ENCODE results near the gene EOMES.

The EOMES gene

DNA sequence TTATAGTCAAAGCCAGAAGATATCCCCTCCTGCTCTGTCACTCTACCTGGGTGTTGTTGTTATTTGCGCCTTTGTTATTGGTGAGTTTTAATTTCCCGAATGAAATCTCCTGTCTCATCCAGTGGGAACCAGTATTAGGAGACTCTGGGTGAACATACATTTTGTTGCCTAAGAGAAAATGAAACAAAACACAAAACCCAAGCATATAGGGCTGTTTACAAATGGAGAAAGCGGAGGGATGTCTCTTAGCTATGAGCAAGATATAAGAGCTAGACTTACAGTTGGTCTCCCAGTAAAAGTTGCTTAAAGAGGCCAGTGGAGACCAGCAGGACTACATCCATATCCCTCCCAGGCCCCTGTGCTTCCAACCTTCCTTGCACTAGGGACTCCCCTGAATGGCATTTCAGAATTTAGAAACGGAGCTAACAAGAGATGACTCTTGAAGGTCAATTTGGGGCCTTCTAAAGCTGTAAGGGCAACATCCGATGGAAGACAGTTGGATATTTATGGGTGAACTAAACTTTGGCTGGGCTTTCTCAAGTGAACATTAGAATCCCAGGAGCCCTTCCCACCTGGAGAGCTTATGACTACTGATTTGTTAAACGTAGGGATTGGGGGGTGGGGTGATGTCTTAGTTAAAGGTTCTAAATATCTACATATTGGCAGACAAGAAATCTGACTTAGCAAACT lies 2.7 kb downstream of the EOMES start:
- no peak for DNase-seq

GRCh38 chr3:27718459-27718858 lies 3.7 kb downstream of the EOMES start:
- DNase-seq = no peak

DNA sequence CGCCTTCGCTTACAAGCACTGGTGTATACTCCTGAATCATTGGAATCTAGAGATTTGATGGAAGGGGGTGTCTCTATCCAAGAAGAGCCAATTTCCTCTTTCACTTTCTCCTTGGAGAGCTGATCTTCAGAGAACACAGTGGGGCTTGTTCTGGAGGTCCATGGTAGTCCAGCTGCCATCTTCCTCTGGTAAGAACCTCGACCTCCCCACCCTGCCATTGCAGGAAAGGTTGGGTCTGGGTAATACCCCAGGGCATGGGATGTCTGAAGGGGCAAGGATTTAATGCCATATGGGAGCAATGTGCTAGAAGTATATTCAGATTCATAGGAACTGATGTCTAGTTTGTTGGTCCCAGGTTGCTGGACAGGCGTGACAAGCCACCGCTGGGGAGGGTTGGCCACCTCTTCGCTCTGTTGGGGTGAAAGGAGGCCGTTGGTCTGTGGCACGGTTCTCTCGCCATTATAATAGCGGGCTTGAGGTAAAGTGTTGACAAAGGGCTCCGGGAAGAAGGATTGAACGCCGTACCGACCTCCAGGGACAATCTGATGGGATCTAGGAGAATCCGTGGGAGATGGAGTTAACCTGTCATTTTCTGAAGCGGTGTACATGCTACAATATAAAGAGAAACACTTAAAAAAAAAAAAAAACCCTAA lies 4.8 kb downstream of the EOMES start:
- DNase-seq = no peak

DNA sequence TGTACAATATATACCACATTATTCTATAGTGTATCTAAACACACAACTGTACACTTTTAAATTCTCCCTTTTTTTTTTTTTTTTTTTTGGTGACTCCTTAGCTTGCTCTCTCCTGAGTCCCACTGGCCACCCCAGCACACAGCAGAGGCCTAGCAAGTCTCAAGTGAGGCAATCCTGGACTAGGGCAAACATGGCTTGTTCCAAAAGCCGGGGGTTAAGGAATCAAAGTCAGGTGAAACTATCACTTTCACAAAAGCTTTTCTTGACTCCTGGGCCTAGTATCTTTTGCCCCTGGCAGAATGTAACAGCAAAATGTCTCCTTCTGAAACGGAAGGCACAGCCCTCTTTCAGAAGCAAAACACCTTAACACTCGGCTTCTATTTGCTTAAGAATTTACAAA lies 5.8 kb downstream of the EOMES start:
- DNase-seq = no peak

DNA sequence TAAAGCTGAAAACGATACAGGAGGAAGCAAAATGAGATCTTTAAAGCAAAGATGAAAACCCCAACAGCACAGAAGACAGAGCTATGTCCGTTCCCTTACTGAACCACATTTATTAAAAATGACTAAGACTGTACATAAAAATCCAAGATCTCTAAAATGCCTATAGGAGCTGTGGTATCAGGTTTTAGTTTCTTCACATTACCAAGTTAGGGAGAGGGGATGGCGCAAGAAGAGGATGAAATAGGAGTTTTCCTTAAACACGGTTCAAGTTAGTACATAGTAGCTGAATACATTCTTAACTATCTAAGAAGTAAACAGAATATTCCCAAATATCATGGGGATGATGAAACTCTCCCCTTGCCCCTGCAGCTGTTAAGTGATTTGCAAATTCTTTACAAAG lies 6.3 kb downstream of the EOMES start:
- no peak for DNase-seq

DNA sequence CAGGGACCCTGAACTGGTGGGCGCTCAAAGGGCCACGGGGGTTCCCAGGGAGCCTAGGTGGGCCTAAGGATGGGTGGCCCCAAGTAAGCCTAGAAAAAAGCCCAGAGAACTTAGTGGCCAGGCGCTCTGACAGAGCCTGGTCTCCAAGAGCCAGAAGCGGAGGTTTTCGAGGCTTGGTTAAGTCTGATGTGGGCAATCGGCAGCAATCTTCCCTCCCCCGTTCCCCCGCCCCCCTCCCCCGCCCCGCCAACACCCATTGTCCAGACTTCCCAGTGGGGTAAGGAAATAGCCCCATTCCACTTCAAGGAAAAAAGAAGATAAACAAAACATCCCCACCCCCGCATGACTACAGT lies 6.7 kb downstream of the EOMES start:
- DNase-seq = no peak

DNA sequence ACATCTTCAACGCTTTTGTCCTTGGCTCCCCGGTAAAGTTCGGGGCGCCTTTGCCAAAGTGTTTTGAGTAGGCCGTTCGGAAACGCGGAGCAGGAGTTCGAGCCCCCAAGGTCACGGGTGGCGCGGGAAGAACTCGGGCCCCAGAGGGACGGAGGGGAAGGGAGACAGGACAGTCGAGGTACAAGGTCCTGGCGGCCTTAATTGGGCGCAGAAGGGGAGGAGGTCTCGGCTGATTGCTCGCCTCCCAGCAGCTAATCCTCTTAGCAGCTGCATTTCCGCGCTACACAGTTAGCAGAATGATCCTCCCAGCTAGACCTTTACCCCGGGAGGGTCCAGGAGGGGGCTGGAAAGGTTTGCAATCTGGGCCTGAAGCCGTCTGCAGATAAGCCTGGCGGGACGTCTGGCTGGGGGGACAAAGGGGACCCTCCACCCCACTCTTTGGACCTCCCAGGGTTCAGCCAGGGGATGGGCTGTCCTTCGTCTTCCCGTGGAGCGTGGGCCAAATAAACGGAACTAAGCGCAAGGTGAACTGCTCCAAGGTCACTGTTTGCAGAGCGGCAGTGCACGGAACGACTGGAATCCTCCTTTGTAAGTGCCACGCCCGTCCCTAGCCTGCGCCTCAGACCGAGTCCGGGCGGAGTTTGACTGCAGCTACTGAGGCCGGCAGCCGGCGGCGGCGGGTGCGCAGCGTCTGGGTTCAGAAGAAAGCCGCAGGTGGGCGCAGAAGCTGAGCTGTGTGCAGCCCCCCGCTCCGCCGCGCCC lies 7.2 kb downstream of the EOMES start:
- DNase-seq = peak; percentile 44

- no peak for DNase-seq
These were observed 8.0 kb downstream of the EOMES start for GRCh38 chr3:27714146-27714526.

DNA sequence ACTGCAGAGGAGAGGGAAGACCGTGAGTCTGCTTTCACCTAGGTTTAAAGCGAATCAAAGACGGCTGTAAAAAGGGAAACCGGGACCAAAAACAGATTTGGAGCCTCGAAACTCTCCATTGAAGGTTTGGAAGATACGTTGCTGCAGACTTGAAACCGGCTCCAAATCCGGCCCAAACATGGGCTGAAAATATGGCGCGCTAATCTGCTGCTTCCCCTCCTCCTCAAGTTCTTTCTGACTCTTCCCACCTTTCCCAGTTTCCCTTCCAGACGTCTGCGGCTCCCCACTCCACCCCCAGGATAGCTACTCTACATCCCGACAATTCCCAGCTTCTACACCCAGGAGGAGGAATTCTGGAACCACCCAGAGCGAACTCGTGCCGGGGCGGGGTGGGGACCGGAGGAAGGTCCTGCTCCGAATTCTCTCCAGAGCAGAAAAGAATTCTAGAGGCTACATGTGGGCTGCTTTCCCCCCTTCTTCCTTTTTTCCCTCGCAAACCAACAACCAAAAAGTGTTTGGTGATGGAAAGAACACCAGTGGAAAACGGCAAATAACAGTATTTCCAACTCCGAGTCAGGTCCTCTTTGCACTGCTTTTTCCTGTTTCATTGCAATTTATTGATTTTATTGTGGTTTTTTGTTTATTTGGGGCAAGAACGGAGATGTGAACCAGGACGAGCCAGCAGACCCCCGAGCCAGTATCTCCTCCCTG lies 8.5 kb downstream of the EOMES start:
- DNase-seq = no peak

DNA sequence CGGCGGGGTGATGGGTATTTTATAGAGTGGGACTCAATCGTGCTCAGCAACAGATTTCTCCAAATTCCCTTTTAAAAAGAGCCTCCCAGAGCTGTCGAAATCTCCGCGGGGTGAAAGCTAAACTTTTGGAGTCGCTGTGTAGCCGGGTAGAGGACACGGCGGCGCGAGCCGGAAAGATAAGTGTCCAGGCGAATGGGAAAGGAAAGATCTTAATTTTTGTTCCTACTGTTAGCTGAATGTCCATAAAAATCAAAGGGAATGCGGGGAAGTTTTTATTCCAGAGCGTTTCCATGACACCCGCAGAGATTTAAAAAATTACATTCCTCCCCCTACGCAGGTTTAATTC lies 9.1 kb downstream of the EOMES start:
- no peak for DNase-seq

DNA sequence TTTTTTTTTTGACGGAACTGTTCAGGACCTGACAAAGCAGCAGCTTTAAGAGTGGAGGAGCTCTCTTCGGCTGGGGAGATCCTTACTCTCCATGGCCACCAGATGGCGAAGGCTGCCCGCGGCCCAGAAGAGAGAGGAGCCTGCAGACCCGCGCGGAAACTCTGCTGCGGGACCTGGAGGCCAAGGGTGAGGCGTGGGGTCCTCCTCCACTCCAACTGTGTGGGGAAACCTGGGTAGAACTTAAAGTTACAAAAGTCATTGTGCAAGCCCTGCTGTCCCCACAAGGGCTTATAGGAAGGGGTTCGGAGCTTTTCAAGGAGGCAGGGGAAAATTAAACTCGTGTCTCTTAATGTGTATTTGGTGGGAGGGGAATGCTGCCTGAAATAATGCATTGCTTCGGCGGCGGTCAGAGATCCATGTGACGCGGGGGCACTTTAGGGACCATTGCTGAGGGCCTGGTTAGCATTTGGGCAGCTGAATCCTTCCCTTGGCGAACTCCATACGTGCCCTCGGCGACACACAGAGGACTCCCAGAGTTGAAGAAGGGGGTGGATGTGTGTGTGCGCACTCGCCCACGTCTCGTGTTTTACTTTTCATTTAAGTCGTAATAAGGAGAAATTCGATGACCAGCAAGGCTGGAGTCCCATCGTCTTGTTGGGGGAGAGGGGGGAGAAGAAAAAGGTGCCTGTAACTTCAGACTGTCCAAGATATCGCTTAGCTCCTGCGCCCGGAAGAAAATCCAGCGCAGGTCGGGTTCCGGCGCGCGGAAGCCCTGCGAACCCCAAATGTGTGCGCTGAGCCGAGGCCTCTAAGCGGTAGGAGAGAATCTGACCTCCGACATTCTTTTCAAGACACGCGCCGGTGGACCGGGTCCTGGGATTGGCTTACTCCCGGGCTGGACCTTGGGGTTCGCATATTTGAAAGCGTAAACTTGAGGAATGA lies 9.7 kb downstream of the EOMES start:
- peak; percentile 91 for DNase-seq

GRCh38 chr3:27708250-27708649 lies 13.9 kb downstream of the EOMES start:
- DNase-seq = no peak

DNA sequence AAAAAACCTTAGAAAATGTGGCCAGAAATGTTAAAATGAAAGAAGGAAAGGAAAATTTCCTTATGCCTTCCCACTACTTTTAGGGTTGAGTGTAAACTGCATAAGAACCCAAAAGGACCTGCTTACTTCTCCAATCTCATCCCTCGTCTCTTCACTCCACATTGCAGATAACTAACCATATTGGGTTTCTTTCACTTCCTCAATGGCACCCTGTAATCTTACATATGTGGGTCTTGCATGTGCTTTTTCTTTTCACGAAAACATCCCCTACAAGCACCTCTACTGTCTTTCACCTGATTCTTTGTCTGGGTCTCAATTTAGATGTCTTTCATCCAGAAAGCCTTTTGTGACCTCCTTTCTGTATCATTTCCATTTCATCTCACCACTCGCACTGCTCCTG lies 23.1 kb downstream of the EOMES start:
- DNase-seq = no peak

GRCh38 chr3:27696906-27697305 lies 25.2 kb downstream of the EOMES start:
- DNase-seq = no peak

- DNase-seq = no peak
These were observed 26.5 kb downstream of the EOMES start for GRCh38 chr3:27695636-27696035.

DNA sequence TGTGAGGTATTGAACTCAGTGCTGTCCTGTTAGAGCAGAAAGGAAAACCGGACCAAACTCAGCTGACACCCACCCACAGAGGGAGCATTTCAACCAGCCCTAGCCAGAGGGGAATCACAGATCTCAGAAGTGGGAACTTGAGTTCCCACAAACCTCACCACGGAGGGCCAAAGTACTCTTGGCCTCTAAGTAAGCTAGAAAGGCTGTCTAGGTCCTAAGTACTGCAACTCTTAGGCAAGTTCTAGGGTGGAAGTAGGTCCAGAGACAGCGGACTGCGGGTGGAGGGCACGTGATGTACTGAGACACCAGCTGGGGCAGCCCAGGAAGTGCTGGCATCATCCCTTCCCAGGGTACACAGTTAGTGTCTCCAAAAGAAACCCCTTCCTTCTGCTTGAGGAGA lies 34.1 kb downstream of the EOMES start:
- no peak for DNase-seq

- no peak for DNase-seq
These were observed 35.5 kb downstream of the EOMES start for GRCh38 chr3:27686642-27687041.

DNA sequence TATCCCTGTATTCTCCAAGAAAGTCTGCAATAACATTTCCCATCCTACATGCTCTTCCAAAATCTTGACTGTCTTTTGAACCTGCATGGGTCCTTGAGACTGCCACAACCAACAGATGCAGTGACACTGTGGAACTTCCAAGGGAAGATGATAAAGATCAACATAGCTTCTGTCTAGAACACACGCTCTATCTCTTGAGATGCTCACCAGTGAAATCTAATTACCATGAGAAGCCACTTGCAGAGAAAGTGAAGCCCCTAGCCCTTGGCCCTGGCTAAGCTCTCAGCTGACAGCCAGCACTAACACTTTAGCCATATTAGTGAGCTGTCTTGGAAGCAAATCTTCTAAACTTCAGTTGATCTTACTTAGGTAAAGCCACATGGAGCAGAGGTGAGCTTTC lies 36.6 kb downstream of the EOMES start:
- no peak for DNase-seq

DNA sequence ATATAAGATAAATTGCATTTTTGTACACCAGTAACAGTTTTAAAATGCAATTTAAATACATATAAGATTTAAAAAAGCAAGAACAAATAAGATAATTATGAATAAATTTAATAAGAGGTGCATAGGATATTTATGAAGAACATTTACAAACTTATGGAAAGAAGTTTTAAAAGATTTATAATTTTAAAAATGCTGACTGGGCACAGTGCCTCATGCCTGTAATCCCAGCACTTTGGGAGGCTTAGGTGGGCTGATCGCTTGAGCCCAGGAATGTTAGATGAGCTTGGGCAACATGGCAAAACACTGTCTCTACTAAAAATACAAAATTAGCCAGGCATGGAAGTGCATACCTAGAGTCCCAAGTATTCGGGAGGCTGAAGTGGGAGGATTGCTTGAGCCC lies 37.8 kb downstream of the EOMES start:
- DNase-seq = no peak

- peak; percentile 89 for DNase-seq
These were observed 40.8 kb downstream of the EOMES start for GRCh38 chr3:27681249-27681748.

DNA sequence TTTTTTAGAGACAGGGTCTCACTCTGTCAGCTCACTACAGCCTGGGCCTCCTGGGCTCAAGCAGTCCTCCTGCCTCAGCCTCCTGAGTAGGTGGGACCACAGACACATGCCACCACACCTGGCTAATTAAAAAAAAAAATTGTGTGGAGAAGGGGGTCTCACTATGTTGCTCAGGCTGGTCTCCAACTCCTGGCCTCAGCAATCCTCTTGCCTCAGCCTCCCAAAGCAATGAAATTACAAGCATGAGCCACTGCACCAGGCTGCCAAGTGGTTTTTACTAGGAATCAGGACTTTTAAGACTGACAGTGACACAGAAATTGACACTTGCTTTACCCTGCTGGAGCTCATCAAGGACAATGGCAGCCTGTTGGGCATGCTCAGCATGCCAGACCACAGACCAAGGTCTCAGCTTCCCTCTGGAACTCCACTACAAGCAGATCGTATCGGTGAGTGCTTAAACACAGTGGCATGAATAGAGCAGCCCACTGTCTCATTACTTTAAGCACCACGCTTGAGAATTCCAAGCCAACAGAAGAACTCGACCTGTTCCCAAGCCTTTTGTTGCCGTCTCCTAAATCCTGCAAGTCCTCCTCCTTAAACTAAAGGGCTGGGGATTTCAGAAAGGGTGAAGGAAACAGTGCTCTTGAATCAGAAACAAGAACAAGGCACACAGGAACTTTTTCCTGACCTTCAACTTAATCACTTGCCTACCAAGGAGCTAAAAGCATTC lies 41.4 kb downstream of the EOMES start:
- DNase-seq = no peak

DNA sequence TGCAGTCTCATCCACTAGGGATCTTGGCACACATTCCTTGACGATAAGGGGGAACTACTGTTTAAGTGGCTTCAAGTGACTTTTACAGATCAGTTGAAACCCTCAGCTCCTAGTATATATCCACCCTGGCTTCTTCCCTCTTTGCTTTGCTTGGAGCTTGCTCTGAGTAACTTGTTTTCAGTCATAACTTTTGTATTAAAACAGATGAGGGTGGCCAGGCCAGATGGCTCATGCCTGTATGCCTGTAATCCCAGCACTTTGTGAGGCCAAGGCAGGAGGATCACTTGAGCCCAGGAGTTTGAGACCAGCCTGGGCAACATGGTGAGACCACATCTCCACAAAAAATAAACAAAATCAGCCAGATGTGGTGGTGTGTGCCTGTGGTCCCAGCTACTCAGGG lies 42.4 kb downstream of the EOMES start:
- no peak for DNase-seq

Data from hematopoietic multipotent progenitor cell treated with erythropoietin and hydrocortisone succinate and interleukin-3 and kit ligand, for 4 days (in vitro differentiated cells).